GM21423 (cell line): Measurements from ENCODE around the gene FBXO31.

Experiments used
- ATAC-seq: cut with Tn5 transposase; IDR thresholded peaks from one replicate; pipeline ENCODE4 v1.9.1; 2021; ENCODE audit warnings: mild to moderate bottlenecking, moderate library complexity; ENCODE audit not compliant: unreplicated experiment

The FBXO31 gene

GRCh38 chr16:87293990-87294389 is 89.6 kb downstream of the FBXO31 start:
- no peak for ATAC-seq

- ATAC-seq: no peak
These were observed 91.6 kb downstream of the FBXO31 start for GRCh38 chr16:87291944-87292343.

GRCh38 chr16:87288753-87289362 is 94.7 kb downstream of the FBXO31 start:
- no peak for ATAC-seq

- no peak for ATAC-seq
These were observed 96.5 kb downstream of the FBXO31 start for GRCh38 chr16:87286839-87287626.

- no peak for ATAC-seq
These were observed 99.4 kb downstream of the FBXO31 start for GRCh38 chr16:87284183-87284582.

GRCh38 chr16:87279094-87279658 is 104.4 kb downstream of the FBXO31 start:
- no peak for ATAC-seq

- no peak for ATAC-seq
These were observed 105.1 kb downstream of the FBXO31 start for GRCh38 chr16:87278191-87279093.
